ENCODE measurements around the gene SUMO3. TPM values are rescaled to one million over a fixed set of nuclear protein-coding genes. Genes with fewer than 3 reads are reported as not detected.
A peak's percentile ranks its signal among the peaks of the same experiment; 100 is the strongest.

Gene SUMO3
- polyA plus RNA-seq, 1 donor (not counting 4 experiments of a cell fraction or from before 2014, with no cell fraction given): 115 TPM

- Histone ChIP-seq H3K27ac (ENCODE audit: control insufficient read depth, insufficient read depth, low read length) (peak within 1 kb of the TSS; percentile 70), H4K20me1 (ENCODE audit: control insufficient read depth, extremely low read depth, insufficient read depth, low read length) (peaks cover 10% of the 10 kb centered on the region), H3K4me2 (ENCODE audit: control insufficient read depth, extremely low read depth, insufficient read depth, low read depth, low read length) (peak within 1 kb of the TSS; percentile 75), H3K9me3 (ENCODE audit: control insufficient read depth, low read depth, low read length) (no peaks in the 10 kb centered on the region), H3K27me3 (ENCODE audit: control insufficient read depth, extremely low read depth, insufficient read depth, low read length) (no peaks in the 10 kb centered on the region), H3K4me3 (ENCODE audit: control insufficient read depth in 2 of 3, extremely low read depth in 1 of 3, insufficient read depth in 2 of 3, low read depth in 1 of 3, low read length in 3 of 3) (peak within 1 kb of the TSS; percentile 72 to 99 (median 98)), H2AFZ (ENCODE audit: control insufficient read depth, low read length) (peak within 1 kb of the TSS; percentile 95), H3K9ac (ENCODE audit: control insufficient read depth, extremely low read depth, insufficient read depth, low read length) (peak within 1 kb of the TSS; percentile 83), H3K79me2 (ENCODE audit: control insufficient read depth, insufficient read depth, low read length) (peaks cover 52% of the 10 kb centered on the region), H3K36me3 (ENCODE audit: control insufficient read depth in 2 of 2, extremely low read depth in 1 of 2, insufficient read depth in 2 of 2, low read length in 2 of 2) (peaks cover 15 to 23% of the 10 kb centered on the region in 2 experiments), H3K4me1 (ENCODE audit: control insufficient read depth, extremely low read depth, insufficient read depth, low read length) (peaks cover 17% of the 10 kb centered on the region), H3K9me1 (ENCODE audit: control insufficient read depth, extremely low read depth, insufficient read depth, low read length) (no peaks in the 10 kb centered on the region)
- FAIRE-seq (no peak), DNase-seq (ENCODE audit: low read depth, low spot score) (no peak)
- dilution Hi-C loops (cut with MboI; ENCODE audit: extremely low pct_ligation_motif_present, low sequenced_read_pairs): no loop called here
- TF ChIP-seq CTCF (optimal IDR thresholded peaks at IDR 0.05 in 1 of 3, IDR thresholded peaks at IDR 0.05 in 1 of 3, conservative IDR thresholded peaks at IDR 0.05 in 1 of 3; ENCODE audit: extremely low read depth in 1 of 3, insufficient read depth in 2 of 3, low read length in 3 of 3): no peak
- no peak for TF ChIP-seq EZH2 (IDR thresholded peaks at IDR 0.05; ENCODE audit: low read length)
Measured at GRCh38 chr21:44801468-44802395, 16.1 kb downstream of the SUMO3 start, which contains the start of gene UBE2G2. Gene UBE2G2 (minus strand): TSS chr21:44801820. CDS start chr21:44801748, 72 bp downstream.

- Histone ChIP-seq H3K79me2 (ENCODE audit: control insufficient read depth, insufficient read depth, low read length) (peaks cover 59% of the 10 kb centered on the region), H2AFZ (ENCODE audit: control insufficient read depth, low read length) (peak overlapping the region; percentile 47), H4K20me1 (ENCODE audit: control insufficient read depth, extremely low read depth, insufficient read depth, low read length) (peaks cover 10% of the 10 kb centered on the region), H3K9me3 (ENCODE audit: control insufficient read depth, low read depth, low read length) (no peaks in the 10 kb centered on the region), H3K36me3 (ENCODE audit: control insufficient read depth in 2 of 2, extremely low read depth in 1 of 2, insufficient read depth in 2 of 2, low read length in 2 of 2) (peaks cover 11 to 25% of the 10 kb centered on the region in 2 experiments), H3K4me2 (ENCODE audit: control insufficient read depth, extremely low read depth, insufficient read depth, low read depth, low read length) (peak overlapping the region; percentile 75), H3K4me1 (ENCODE audit: control insufficient read depth, extremely low read depth, insufficient read depth, low read length) (peaks cover 17% of the 10 kb centered on the region), H3K9me1 (ENCODE audit: control insufficient read depth, extremely low read depth, insufficient read depth, low read length) (no peaks in the 10 kb centered on the region), H3K9ac (ENCODE audit: control insufficient read depth, extremely low read depth, insufficient read depth, low read length) (peak overlapping the region; percentile 83), H3K27ac (ENCODE audit: control insufficient read depth, insufficient read depth, low read length) (peak overlapping the region; percentile 70), H3K27me3 (ENCODE audit: control insufficient read depth, extremely low read depth, insufficient read depth, low read length) (no peaks in the 10 kb centered on the region), H3K4me3 (ENCODE audit: control insufficient read depth in 2 of 3, extremely low read depth in 1 of 3, insufficient read depth in 2 of 3, low read depth in 1 of 3, low read length in 3 of 3) (peak overlapping the region; percentile 72 to 99 (median 98))
- dilution Hi-C loops (cut with MboI; ENCODE audit: extremely low pct_ligation_motif_present, low sequenced_read_pairs): no loop called here
- FAIRE-seq: no peak
- TF ChIP-seq EZH2 (IDR thresholded peaks at IDR 0.05; ENCODE audit: low read length): no peak
- TF ChIP-seq CTCF (optimal IDR thresholded peaks at IDR 0.05 in 1 of 3, IDR thresholded peaks at IDR 0.05 in 1 of 3, conservative IDR thresholded peaks at IDR 0.05 in 1 of 3; ENCODE audit: extremely low read depth in 1 of 3, insufficient read depth in 2 of 3, low read length in 3 of 3): peak; percentile 41 to 65 (median 55)
- DNase-seq (ENCODE audit: low read depth, low spot score): no peak
Measured at GRCh38 chr21:44800971-44801467, 16.8 kb downstream of the SUMO3 start.
